ENCODE results near the gene KLRC1.
A peak's percentile ranks its signal among the peaks of the same experiment; 100 is the strongest.
"Not testable (repeated sequence)": the region's sequence is repeated elsewhere in the genome, so short reads cannot be mapped to it uniquely, and the experiment has no call there.

The KLRC1 gene

DNA sequence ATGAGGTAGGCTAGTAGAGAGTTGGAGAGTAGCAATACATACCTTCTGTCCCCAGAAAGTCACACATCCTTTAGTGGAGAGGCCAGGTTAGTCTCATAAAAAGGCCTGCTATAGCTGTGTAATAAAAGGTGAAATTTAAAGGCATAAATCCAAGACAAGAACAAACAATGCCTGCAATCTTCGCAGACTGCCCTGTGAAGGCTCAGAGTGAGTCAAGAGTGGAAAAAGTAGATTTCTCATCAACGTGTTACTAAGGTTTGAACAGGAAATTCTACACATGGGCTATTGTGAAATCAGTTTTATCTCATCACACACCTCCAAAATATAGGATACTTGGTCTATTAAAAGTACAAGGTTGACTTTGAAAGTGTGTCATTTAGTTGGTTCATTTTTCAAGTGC lies at the start of gene KLRC1:
Gene KLRC1 (minus strand): TSS at position 222 of the 400 bp plus-strand sequence. CDS start 2,221 bp downstream, outside the sequence.
- no peak for DNase-seq

DNA sequence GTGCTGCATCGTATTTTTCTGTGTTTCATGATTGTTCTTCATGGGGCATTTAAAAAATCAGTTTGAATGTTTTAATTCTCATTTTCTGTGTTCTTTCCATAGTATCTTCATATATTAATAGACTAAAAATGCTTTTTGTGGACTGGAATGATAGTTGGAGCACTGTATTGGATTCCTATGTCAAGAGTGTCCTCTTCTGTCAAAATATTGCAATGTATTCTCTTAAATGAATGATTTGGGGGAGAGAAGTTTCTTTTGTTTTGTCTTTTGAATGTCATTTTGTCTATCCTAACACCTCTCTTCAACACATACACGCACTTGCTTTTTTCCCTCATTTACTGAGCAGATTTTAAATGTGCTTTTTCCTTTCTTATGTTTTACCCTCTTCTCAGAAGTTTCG lies 47.9 kb upstream of the KLRC1 start:
- DNase-seq, result no peak

- no peak for DNase-seq
These were observed 44.9 kb upstream of the KLRC1 start for GRCh38 chr12:10498042-10498441.

DNA sequence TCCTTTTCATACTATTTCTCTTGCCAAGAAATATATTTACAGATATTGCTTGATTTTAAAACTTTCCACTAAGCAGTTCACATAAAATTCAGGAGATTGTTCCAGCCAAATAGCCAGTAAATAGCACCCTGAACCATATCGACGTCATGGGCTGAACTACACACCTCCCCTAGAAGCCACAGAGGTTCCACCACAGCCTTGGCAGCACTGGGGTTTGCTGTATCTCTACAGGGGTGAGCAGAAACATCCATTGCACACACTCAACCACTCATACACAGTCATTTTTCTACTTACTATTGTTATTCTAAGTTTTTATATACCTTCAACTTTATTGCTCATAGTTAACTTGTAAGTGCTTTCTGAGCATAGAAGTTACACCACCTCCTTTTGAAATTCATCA lies 44.4 kb upstream of the KLRC1 start:
- no peak for DNase-seq

DNA sequence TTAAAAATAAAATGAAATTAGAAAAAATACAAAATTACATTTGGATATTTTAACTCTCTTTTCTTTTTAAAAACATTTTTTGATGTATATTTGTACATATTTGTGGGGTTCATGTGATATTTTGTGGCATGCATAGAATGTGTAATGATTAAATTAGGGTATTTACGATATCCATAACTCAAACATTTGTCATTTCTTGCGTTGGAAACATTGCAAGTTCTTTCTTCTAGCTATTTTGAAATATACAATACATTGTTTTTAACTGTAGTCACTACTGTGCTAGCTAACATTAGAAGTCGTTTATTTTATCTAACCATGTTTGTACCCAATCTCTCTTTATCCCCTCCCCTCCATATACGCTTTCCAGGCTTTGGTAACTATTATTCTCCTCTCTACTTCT lies 38.6 kb upstream of the KLRC1 start:
- no peak for DNase-seq

- DNase-seq, result not testable (repeated sequence)
These were observed 34.2 kb upstream of the KLRC1 start for GRCh38 chr12:10487328-10487727.

GRCh38 chr12:10481901-10482300 lies 28.7 kb upstream of the KLRC1 start:
- DNase-seq, result not testable (repeated sequence)

DNA sequence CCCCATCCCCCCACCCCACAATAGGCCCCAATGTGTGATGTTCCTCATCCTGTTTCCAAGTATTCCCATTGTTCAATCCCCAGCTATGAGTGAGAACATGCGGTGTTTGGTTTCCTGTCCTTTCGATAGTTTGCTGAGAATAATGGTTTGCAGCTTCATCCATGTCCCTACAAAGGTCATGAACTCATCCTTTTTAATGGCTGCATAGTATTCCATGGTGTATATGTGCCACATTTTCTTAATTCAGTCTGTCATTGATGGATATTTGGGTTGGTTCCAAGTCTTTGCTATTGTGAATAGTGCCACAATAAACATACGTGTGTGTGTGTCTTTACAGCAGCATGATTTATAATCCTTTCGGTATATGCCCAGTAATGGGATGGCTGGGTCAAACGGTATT lies 19.6 kb upstream of the KLRC1 start:
- not testable (repeated sequence) for DNase-seq

DNA sequence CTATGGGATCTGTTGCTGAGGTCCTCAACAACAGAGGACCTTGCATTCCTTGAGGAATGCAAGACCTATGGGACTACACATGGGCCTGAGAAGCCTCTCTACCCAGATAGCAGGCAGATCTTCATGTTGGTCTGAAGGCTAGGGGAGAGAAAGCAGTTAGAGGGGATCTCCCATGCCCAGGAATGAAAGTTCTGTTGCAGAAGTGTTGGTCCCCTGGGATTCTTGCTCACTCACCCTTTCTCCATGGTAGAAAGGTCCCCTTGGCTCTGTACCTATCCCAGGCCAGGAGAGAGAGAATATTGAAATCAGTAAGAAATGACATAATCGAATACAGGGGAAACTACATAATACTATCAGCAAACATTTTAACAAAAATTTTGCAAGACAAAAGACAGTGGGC lies 16.5 kb upstream of the KLRC1 start:
- no peak for DNase-seq

DNA sequence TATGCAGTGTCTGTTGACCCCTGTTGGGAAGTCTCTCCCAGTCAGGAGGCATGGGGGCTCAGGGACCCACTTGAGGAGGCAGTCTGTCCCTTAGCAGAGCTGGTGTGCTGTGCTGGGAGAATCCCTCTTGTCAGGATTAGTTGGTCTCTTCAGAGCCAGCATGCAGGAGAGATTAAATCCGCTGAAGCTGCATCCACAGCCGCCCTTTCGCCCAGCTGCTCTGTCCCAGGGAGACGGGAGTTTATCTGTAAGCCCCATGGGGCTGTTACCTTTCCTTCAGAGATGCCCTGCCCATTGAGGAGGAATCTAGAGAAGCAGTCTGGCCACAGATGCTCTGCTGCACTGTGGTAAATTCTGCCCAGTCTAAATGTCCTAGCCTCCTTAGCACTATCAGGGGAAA lies 13.1 kb upstream of the KLRC1 start:
- DNase-seq, result peak; percentile 43 to 88

DNA sequence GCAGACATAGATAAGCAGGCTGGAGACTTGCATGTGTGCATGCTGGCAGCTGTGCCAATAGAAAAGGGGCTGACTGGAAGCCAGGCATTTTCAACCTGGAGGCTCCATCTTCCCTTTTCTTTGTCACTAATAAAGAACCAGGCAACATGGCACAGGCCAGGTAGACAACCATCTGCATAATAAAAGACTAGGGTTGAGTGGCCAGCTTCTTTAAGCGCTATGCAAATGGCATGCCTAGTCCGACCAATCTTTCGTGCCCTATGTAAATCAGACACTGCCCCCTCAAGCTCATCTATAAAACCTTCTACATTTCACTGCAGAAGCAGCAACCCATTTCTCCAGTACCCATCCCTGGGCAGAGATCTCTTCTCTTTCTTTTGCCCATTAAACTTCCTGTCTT lies 4.6 kb upstream of the KLRC1 start:
- no peak for DNase-seq

DNA sequence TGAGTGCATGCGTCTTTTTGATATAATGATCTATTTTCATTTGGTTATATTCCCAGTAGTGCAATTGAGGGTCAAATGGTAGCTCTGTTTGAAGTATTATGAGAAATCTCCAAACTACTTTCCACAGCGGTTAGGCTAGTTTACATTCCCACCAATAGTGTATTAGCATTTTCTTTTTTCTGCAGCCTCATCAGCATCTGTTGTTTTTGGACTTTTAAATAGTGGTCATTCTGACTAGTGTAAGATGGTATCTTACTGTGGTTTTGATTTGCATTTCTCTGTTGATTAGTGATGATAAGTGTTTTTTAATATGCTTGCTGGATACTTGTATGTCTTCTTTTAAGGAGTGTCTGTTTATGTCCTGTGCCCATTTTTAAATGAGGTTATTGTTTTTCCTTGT lies 3.7 kb upstream of the KLRC1 start:
- DNase-seq, result no peak

- no peak for DNase-seq
These were observed 2.6 kb upstream of the KLRC1 start for GRCh38 chr12:10455766-10456165.

GRCh38 chr12:10454531-10454930 lies 1.4 kb upstream of the KLRC1 start:
- no peak for DNase-seq

DNA sequence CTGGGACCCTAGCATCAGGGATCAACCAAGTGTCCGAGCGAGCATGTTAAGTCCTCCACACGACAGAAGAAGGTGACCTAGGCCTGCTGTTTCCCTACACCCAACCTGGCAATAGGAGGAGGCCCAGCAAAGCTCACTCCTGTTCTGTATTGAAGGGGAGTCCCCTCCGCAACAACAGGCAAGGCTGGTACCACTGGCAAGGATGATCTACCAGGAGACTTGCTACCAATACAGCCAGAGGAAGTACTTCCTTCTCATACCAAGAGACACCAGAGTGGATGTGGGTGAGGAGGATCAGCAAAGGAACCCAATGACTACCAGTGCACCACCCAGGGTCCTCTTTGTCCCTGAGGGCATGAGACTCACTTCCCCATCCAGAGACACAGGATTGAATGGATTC lies 4.9 kb downstream of the KLRC1 start:
- no peak for DNase-seq

DNA sequence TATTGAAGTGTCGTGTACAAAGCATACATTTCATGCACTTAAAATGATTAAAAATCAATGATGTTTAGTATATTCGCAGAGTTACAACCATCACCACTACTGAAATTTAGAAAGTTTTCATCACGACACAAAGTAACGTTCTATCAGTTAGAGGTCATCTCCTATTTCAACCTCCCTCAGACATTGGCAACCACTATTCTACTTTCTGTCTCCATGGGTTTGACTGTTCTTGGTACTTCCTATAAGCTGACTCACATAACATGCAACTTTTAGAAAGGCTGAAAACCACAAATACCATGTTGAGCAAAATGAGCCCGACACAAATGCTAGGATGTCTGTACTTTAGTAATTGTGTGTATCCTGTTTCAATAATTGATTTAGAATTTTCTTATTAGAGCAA lies 7.1 kb downstream of the KLRC1 start:
- DNase-seq, result not testable (repeated sequence)

DNA sequence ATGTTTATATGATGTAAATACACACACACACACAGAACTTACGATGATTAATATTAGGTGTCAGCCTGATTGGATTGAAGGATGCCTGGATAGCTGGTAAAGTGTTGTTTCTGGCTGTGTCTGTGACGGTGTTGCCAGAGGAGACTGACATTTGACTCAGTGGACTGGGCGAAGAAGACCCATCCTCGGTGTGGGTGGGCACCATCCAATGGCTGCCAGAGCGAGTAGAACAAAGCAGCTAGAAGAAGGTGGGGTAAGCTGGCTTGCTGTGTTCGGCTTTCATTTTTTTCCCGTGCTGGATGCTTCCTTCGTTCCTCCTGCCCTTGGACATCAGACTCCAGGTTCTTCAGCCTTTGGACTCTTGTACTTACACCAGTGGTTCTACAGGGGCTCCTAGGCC lies 12.0 kb downstream of the KLRC1 start:
- not testable (repeated sequence) for DNase-seq

GRCh38 chr12:10439608-10440274 lies 13.4 kb downstream of the KLRC1 start:
- not testable (repeated sequence) for DNase-seq

- DNase-seq, result not testable (repeated sequence)
These were observed 15.6 kb downstream of the KLRC1 start for GRCh38 chr12:10437601-10438000.

- DNase-seq, result not testable (repeated sequence)
These were observed 17.4 kb downstream of the KLRC1 start, which contains the start of gene KLRC2 for GRCh38 chr12:10435816-10436215. Gene KLRC2, minus strand, starts transcription at chr12:10436010. Its CDS starts 24 bp downstream, at chr12:10435986.

GRCh38 chr12:10430623-10431022 lies 22.6 kb downstream of the KLRC1 start:
- DNase-seq, result not testable (repeated sequence)

GRCh38 chr12:10425938-10426337 lies 27.2 kb downstream of the KLRC1 start:
- DNase-seq, result not testable (repeated sequence)

DNA sequence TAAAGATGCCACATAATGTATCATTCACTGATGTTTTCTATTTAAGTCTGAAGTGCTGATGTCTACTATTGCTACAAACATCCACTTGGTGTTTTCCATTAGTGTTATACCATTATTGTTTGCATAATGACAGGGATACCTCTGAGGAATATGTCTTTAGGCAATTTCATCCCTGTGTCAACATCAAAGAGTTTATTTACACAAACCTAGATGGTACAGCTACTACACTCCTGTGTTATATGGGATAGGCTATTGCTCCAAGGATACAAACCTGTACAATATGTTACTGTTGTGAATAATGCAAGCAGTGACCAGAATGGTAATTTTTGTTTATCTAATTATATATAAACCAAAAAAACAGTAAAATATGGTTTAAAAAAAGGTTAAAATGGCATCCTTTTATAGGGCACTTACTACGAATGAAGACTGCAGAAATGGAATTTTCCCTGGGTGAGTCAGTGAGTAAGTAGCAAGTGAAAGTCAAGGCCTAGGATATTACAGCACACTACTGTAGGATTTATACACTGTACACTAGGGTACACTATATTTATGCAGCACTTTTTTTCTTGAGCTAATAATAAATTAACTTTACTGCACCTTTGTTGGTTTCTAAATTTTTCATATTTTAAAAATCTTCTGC lies 28.8 kb downstream of the KLRC1 start:
- not testable (repeated sequence) for DNase-seq

GRCh38 chr12:10422159-10422558 lies 31.0 kb downstream of the KLRC1 start:
- DNase-seq, result not testable (repeated sequence)

DNA sequence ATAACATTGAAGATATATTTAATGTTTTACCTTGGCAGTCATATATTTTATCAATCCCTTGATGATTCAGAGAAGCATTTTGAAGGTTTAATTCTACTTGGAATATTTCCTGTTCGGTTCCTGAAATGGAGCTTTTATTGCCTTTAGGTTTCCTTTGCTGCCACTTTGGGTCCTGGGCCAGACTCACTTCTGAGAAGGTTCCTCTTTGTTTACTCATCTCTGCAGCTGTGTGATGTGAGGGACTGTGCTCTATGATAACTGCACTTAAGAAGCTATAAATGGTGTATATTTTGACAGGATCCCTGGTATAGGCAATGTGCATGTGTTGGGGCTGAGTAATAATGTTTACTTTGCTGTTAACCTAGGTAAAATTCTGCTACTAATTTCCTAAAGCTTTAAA lies 32.8 kb downstream of the KLRC1 start, which contains the start of gene KLRC3:
Gene KLRC3 (minus strand): TSS at position 262 of the 400 bp plus-strand sequence. CDS start 45 bp downstream, at position 217.
- DNase-seq, result not testable (repeated sequence)
